CD4-positive, alpha-beta memory T cell (primary cell): ENCODE measurements around the gene SGTA. TPM values are rescaled to one million over a fixed set of nuclear protein-coding genes. Genes with fewer than 3 reads are reported as not detected.

Experiments
- CTCF ChIA-PET: fragments of 350-600 bp; sonication (Branson Sonifier 250); formaldehyde crosslinking; loops from one replicate; lab custom pipeline; 2021; ENCODE audit warnings: inconsistent platforms; ENCODE audit not compliant: partially characterized antibody; lab: Charles Lee
- POLR2A ChIA-PET: fragments of 350-600 bp; sonication (Branson Sonifier 250); formaldehyde crosslinking; loops from one replicate; lab custom pipeline; 2021; ENCODE audit not compliant: partially characterized antibody; lab: Charles Lee
- DNase-seq, 5 donors: peaks; one replicate each; pipeline versions ENCODE4 v3.0.0 to v3.0.0-alpha.2; 2020 to 2022; ENCODE audit warnings: mixed read lengths in 1 of 5
- H3K27ac ChIP-seq: one replicate; pipeline ENCODE4 v1.7.0; 2013; ENCODE audit warnings: low read depth, low read length
- H3K27me3 ChIP-seq: 2 replicates; pipeline ENCODE4 v1.7.0; 2013; ENCODE audit warnings: mild to moderate bottlenecking, low read length, moderate library complexity; ENCODE audit not compliant: insufficient read depth
- H3K36me3 ChIP-seq: 2 replicates; pipeline ENCODE4 v1.7.0; 2013; ENCODE audit warnings: mild to moderate bottlenecking, low read length, moderate library complexity; ENCODE audit not compliant: insufficient read depth
- H3K4me1 ChIP-seq: 2 replicates; pipeline ENCODE4 v1.7.0; 2013; ENCODE audit warnings: mild to moderate bottlenecking, low read length, moderate library complexity; ENCODE audit not compliant: insufficient read depth
- H3K4me3 ChIP-seq, 2 donors: one replicate each; pipeline ENCODE4 v1.7.0; 2013; ENCODE audit warnings: low read length in 2 of 2, mild to moderate bottlenecking in 1 of 2
- H3K9me3 ChIP-seq, 2 donors: one replicate each; pipeline ENCODE4 v1.7.0; 2013; ENCODE audit warnings: low read length in 2 of 2, control low read depth in 1 of 2; ENCODE audit not compliant: control insufficient read depth in 1 of 2
- H3K27ac Mint-ChIP-seq, 7 donors: one replicate each; pipeline ENCODE4 v1.8.0; 2020 to 2021; ENCODE audit warnings: mixed read lengths in 7 of 7, mild to moderate bottlenecking in 6 of 7, inconsistent platforms in 3 of 7, moderate library complexity in 3 of 7
- H3K27me3 Mint-ChIP-seq, 2 donors: one replicate each; pipeline ENCODE4 v1.8.0; 2020 to 2021; ENCODE audit warnings: mixed read lengths in 2 of 2
- H3K36me3 Mint-ChIP-seq, 2 donors: one replicate each; pipeline ENCODE4 v1.8.0; 2020 to 2021; ENCODE audit warnings: mixed read lengths in 2 of 2, inconsistent platforms in 1 of 2, mild to moderate bottlenecking in 1 of 2
- H3K4me1 Mint-ChIP-seq, 4 donors: one replicate each; pipeline ENCODE4 v1.8.0; 2020 to 2021; ENCODE audit warnings: mixed read lengths in 4 of 4, mild to moderate bottlenecking in 1 of 4
- H3K4me3 Mint-ChIP-seq, 8 donors: one replicate each; pipeline ENCODE4 v1.8.0; 2020 to 2021; ENCODE audit warnings: mixed read lengths in 8 of 8, mild to moderate bottlenecking in 7 of 8, moderate library complexity in 6 of 8, inconsistent platforms in 3 of 8
- H3K9me3 Mint-ChIP-seq, 8 donors: one replicate each; pipeline ENCODE4 v1.8.0; 2020 to 2021; ENCODE audit warnings: mixed read lengths in 8 of 8, mild to moderate bottlenecking in 5 of 8, inconsistent platforms in 3 of 8, moderate library complexity in 1 of 8
- intact Hi-C: fragments of 100-400 bp; cut with micrococcal nuclease; formaldehyde crosslinking; loops from one replicate; pipeline ENCODE4 v1.15.1; 2023
- polyA plus RNA-seq, 2 donors: library from polyadenylated mRNA; unstranded; fragments of 300-500 nt; fragmentation: Illumina TruSeq; gene quantifications; one replicate each; pipeline ENCODE4 v1.2.3, GENCODE V29; 2021
- total RNA-seq, 2 experiments: library from RNA; stranded (reverse); gene quantifications; one replicate each; pipeline ENCODE4 v1.2.3, GENCODE V29; 2021

SGTA gene
- total and polyA plus RNA-seq, 4 experiments from 2014 or later = 27.7 to 37.8 (median 36.0) TPM

DNA sequence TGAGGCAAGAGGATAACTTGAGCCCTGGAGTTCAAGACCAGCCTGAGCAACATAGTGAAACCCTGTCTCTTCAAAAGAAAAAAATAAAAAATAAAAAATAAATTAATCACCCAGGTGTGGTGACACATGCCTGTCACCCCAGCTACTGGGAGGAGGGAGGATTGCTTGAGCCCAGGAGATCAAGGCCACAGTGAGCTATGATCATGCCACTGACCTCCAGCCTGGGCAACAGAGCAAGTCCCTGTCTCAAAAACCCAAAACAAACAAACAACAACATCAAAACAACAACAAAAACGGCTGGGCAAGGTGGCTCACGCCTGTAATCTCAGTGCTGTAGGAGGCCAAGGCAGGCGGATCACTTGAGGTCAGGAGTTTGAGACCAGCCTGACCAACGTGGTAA, 39.0 kb downstream of the SGTA start:
- POLR2A ChIA-PET = no interaction called here
- no peak overlapping the region for H3K4me3 ChIP-seq
- Mint-ChIP-seq H3K27ac (no peak overlapping the region), H3K27me3 (peaks cover 4 to 12% of the 10 kb centered on the region in 2 donors), H3K36me3 (peaks cover 0 to 2% of the 10 kb centered on the region in 2 donors), H3K4me1 (peaks cover 4 to 8% (median 6%) of the 10 kb centered on the region in 4 donors), H3K9me3 (peaks cover 0 to 2% (median 0%) of the 10 kb centered on the region in 8 donors), H3K4me3 (no peak overlapping the region)
- peaks cover 12% of the 10 kb centered on the region for H3K4me1 ChIP-seq
- DNase-seq = no peak
- H3K9me3 ChIP-seq = no peaks in the 10 kb centered on the region
- intact Hi-C loops = no loop called here
- no peak overlapping the region for H3K27ac ChIP-seq
- H3K36me3 ChIP-seq = no peaks in the 10 kb centered on the region
- peaks cover 4% of the 10 kb centered on the region for H3K27me3 ChIP-seq
- CTCF ChIA-PET = interaction anchor here (1.1 kb wide), 1 partner anchor 9 kb away, joined by 3 read pairs; no protein-coding TSS in a partner anchor

DNA sequence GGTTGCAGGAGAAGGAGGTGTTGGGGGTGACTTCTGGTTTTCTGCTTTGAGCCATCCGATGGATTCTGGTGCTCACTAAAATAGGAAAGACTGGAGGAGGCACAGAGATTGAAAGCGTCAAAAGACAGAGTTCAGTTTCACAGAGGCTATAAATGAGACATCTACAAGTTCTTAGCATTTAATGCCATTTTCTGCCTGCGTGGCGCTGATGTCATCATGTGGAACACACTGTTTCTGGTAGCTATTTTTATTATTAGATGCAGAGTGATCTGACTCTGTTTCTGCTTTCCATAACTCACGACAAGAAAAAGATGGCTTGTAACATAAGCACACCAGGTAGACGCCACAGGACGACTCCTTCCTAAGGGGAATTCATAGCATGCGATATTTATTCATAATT, 40.0 kb downstream of the SGTA start:
- CTCF ChIA-PET = interaction anchor here (1.1 to 1.2 kb wide), 2 partner anchors 10 to 95 kb away, joined by 3 to 7 read pairs; no protein-coding TSS in a partner anchor
- intact Hi-C loops = no loop called here
- Histone ChIP-seq H3K27ac (no peak overlapping the region), H3K9me3 (no peaks in the 10 kb centered on the region), H3K4me3 (no peak overlapping the region), H3K27me3 (peaks cover 4% of the 10 kb centered on the region), H3K36me3 (no peaks in the 10 kb centered on the region), H3K4me1 (peaks cover 18% of the 10 kb centered on the region)
- Mint-ChIP-seq H3K27ac (no peak overlapping the region), H3K36me3 (peaks cover 2% of the 10 kb centered on the region in 2 donors), H3K4me1 (peaks cover 11 to 16% (median 12%) of the 10 kb centered on the region in 4 donors), H3K4me3 (no peak overlapping the region), H3K27me3 (peaks cover 4 to 12% of the 10 kb centered on the region in 2 donors), H3K9me3 (peaks cover 0 to 2% (median 0%) of the 10 kb centered on the region in 8 donors)
- DNase-seq = no peak
- POLR2A ChIA-PET = no interaction called here

DNA sequence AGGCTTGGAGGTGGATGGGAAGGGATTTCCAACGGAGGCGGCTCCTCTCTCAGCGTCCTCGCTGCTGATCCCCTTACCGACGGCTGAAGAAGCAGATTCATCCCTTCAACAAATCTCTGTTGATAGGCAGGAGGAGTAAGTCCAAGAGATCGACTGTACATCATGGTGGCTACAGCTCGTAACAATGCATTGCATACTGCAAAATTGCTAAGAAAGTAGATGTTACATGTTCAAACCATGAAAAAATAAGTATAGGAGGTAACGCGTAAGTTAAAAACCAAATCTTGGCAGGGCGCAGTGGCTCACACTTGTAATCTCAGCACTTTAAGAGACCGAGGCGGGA, 42.8 kb downstream of the SGTA start:
- POLR2A ChIA-PET = interaction anchor here (0.6 to 1.6 kb wide), 3 partner anchors 19 to 92 kb away, joined by 3 to 6 read pairs (median 3); partner anchors contain the start of gene SGTA
- peaks cover 18 to 22% of the 10 kb centered on the region in 2 donors for H3K36me3 Mint-ChIP-seq
- peaks cover 0 to 2% (median 0%) of the 10 kb centered on the region in 8 donors for H3K9me3 Mint-ChIP-seq
- CTCF ChIA-PET = interaction anchor here (1.0 to 1.7 kb wide), 2 partner anchors 43 to 92 kb away, joined by 4 read pairs; partner anchors contain the start of gene SGTA
- peaks cover 4% of the 10 kb centered on the region for H3K27me3 ChIP-seq
- no peaks in the 10 kb centered on the region for H3K9me3 ChIP-seq
- H3K27me3 Mint-ChIP-seq = peaks cover 2 to 12% of the 10 kb centered on the region in 2 donors
- H3K4me3 ChIP-seq = peak overlapping the region in 1 of 2 donors; percentile 73
- no peak for DNase-seq
- peaks cover 18% of the 10 kb centered on the region for H3K4me1 ChIP-seq
- peaks cover 13% of the 10 kb centered on the region for H3K36me3 ChIP-seq
- H3K27ac ChIP-seq = no peak overlapping the region
- intact Hi-C loops = loop anchor here (1.0 kb wide), 3 partner anchors 38 to 101 kb away; partner anchors contain the start of genes GNG7, SGTA and ZNF555
- peak overlapping the region; percentile 69 to 87 (median 86) for H3K4me3 Mint-ChIP-seq
- peak overlapping the region in 3 of 7 donors; percentile 13 to 80 (median 72) for H3K27ac Mint-ChIP-seq
- peaks cover 12 to 35% (median 17%) of the 10 kb centered on the region in 4 donors for H3K4me1 Mint-ChIP-seq

DNA sequence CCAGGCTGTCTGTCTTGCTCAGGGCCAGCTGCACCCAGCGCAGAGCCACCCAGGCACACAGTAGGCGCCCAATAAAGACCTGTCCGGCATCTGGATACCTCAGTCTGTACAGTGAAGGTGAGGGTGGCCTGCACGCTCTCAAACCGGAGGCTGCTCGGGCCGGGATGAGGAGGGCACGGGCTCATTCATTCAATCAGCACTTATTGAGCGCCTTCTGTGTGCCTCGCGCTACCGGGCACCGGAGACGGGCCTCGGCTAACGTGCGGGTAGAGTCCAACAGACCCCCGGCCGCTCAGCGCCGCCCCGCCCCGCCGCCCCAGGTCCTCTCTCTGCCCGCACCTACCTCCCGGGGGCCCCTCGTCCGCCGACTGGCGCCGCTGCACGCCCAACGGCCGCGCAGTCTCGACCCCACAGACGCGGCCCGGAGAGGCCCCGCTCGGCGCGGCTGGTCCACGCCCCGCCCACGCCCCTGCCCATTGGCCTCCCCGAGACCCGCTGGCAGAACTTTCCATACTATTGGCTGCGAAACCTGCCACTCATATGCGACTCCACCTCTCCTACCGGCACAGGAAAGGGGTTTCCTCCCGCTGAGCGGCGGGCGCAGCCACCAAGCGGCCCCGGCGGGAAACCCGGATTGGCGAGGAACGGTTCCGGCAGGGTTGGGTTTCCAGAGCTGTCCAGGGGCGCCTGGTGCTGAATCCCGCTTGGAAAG, 43.3 kb downstream of the SGTA start, which contains the start of gene SLC39A3:
Gene SLC39A3, minus strand, starts transcription at position 416 of the 712 bp plus-strand sequence. CDS start 2,760 bp downstream, outside the sequence.
- H3K4me1 Mint-ChIP-seq = peaks cover 12 to 39% (median 17%) of the 10 kb centered on the region in 4 donors
- H3K27ac Mint-ChIP-seq = peak within 1 kb of the TSS; percentile 29 to 80 (median 75)
- H3K4me3 ChIP-seq = peak within 1 kb of the TSS; percentile 57 to 73
- peaks cover 2 to 12% of the 10 kb centered on the region in 2 donors for H3K27me3 Mint-ChIP-seq
- H3K36me3 ChIP-seq = peaks cover 18% of the 10 kb centered on the region
- H3K4me1 ChIP-seq = peaks cover 18% of the 10 kb centered on the region
- H3K27ac ChIP-seq = peak within 1 kb of the TSS; percentile 52
- peaks cover 0 to 2% (median 0%) of the 10 kb centered on the region in 8 donors for H3K9me3 Mint-ChIP-seq
- peaks cover 4% of the 10 kb centered on the region for H3K27me3 ChIP-seq
- H3K4me3 Mint-ChIP-seq = peak within 1 kb of the TSS; percentile 80 to 90 (median 87)
- H3K36me3 Mint-ChIP-seq = peaks cover 20 to 23% of the 10 kb centered on the region in 2 donors
- ChIA-PET CTCF (interaction anchor here (1.1 to 2.0 kb wide), 4 partner anchors 8 to 91 kb away, joined by 3 to 10 read pairs (median 4); partner anchors contain the start of gene SGTA), POLR2A (interaction anchor here (0.6 to 1.6 kb wide), 3 partner anchors 19 to 91 kb away, joined by 3 to 6 read pairs (median 3); partner anchors contain the start of gene SGTA)
- H3K9me3 ChIP-seq = no peaks in the 10 kb centered on the region
- DNase-seq = peak; percentile 97 to 99 (median 98)
- intact Hi-C loops = loop anchor here (1.0 kb wide), 3 partner anchors 37 to 102 kb away; partner anchors contain the start of genes GNG7, SGTA and ZNF555

- Mint-ChIP-seq H3K4me3 (peak overlapping the region in 2 of 8 donors; percentile 31 to 51), H3K4me1 (peaks cover 12 to 47% (median 18%) of the 10 kb centered on the region in 4 donors), H3K36me3 (peaks cover 28 to 31% of the 10 kb centered on the region in 2 donors), H3K27me3 (peaks cover 0 to 4% of the 10 kb centered on the region in 2 donors), H3K9me3 (no peaks in the 10 kb centered on the region), H3K27ac (peak overlapping the region in 1 of 7 donors; percentile 44)
- H3K9me3 ChIP-seq = no peaks in the 10 kb centered on the region
- H3K27ac ChIP-seq = no peak overlapping the region
- DNase-seq = no peak
- H3K27me3 ChIP-seq = peaks cover 4% of the 10 kb centered on the region
- ChIA-PET POLR2A (no interaction called here), CTCF (interaction anchor here (1.9 kb wide), 1 partner anchor 89 kb away, joined by 5 read pairs; no protein-coding TSS in a partner anchor)
- H3K4me1 ChIP-seq = peaks cover 18% of the 10 kb centered on the region
- H3K4me3 ChIP-seq = no peak overlapping the region
- H3K36me3 ChIP-seq = peaks cover 19% of the 10 kb centered on the region
- intact Hi-C loops = no loop called here
Observed at GRCh38 chr19:2736550-2737190, 46.4 kb downstream of the SGTA start.

DNA sequence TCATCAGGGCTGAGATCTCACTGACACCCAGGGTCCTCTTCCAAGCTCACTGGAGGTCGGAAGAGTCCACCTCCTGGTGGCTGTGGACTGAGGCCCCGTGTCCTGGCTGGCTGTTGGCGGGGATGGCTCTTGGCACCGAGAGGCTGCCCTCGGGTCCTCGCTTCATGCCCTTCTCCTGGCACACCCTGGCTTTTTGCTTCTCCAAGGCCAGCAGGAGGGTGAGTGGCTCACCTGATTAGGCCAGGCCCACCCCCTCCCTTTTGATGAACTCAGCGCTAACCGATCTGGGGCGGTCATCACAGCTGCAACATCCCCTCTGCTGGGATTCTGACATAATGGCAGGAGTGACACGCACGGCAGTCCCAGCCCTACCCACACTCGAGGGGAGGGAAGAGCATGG, 47.7 kb downstream of the SGTA start:
- intact Hi-C loops = no loop called here
- Mint-ChIP-seq H3K4me1 (peaks cover 12 to 47% (median 18%) of the 10 kb centered on the region in 4 donors), H3K4me3 (no peak overlapping the region), H3K36me3 (peaks cover 28 to 31% of the 10 kb centered on the region in 2 donors), H3K27me3 (peaks cover 0 to 4% of the 10 kb centered on the region in 2 donors), H3K9me3 (no peaks in the 10 kb centered on the region), H3K27ac (no peak overlapping the region)
- H3K4me1 ChIP-seq = peaks cover 18% of the 10 kb centered on the region
- no peak for DNase-seq
- POLR2A ChIA-PET = no interaction called here
- peaks cover 19% of the 10 kb centered on the region for H3K36me3 ChIP-seq
- H3K4me3 ChIP-seq = no peak overlapping the region
- no peak overlapping the region for H3K27ac ChIP-seq
- H3K27me3 ChIP-seq = no peaks in the 10 kb centered on the region
- H3K9me3 ChIP-seq = no peaks in the 10 kb centered on the region
- CTCF ChIA-PET = interaction anchor here (1.9 kb wide), 1 partner anchor 87 kb away, joined by 5 read pairs; no protein-coding TSS in a partner anchor
